ENCODE data around the gene PBX4.

- TF ChIP-seq YY1 (IDR thresholded peaks at IDR 0.05; ENCODE audit: insufficient read depth, insufficient read length) = no peak
- no peak for TF ChIP-seq ZNF274 (IDR thresholded peaks at IDR 0.05; ENCODE audit: low read depth, low read length)
- no peak for TF ChIP-seq SUZ12 (IDR thresholded peaks at IDR 0.05; ENCODE audit: extremely low read depth, insufficient read depth, insufficient read length)
These were observed 70.7 kb downstream of the PBX4 start for GRCh38 chr19:19547674-19548336.

All from NT2/D1 (cell line).